SW 1271 (cell line): ENCODE measurements around the gene MIER2.
"Not testable (repeated sequence)": the region's sequence is repeated elsewhere in the genome, so short reads cannot be mapped to it uniquely, and the experiment has no call there.

Experiments
- DNase-seq, 2 experiments: peaks; one replicate each; lab custom pipeline; 2025; lab: John Stamatoyannopoulos, UW

Gene MIER2

DNA sequence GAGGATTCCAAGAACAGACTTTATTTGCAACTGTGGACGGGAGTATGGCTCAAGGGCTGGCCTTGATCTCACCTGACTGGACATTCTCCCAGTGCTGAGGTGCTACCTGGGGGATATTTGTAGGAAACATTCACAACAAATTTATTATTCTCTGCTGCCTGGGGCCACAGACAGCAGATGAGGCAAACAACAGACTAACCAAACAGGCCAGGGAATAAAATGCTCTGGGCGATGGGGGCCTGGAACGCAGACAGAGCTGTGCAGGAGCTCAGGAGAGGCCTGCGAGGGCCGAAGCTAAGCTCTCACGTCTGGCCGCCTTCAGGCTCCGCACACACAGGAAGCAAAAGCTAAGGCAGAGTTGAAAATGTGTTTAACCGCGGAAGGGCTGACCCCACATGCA is 61.2 kb downstream of the MIER2 start:
- DNase-seq = no peak

DNA sequence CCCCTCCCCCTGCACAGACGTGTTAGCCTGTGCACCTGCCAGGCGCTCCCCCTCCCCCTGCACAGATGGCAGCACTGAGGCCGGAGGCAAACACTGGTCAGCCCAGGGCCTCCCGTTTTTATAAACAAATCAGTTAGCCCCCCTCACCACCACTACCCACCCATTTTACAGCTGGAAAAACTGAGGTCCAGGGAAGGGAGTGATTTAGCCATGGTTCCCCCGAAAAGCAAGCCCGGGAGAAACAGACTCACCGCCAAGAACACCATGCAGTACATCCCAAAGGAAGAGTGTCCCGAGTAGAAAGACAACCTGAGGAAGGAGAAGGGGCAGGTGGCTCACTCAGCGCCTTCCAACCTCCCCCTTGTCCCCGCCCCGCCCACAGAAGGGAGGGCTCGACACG is 62.1 kb downstream of the MIER2 start:
- no peak for DNase-seq

DNA sequence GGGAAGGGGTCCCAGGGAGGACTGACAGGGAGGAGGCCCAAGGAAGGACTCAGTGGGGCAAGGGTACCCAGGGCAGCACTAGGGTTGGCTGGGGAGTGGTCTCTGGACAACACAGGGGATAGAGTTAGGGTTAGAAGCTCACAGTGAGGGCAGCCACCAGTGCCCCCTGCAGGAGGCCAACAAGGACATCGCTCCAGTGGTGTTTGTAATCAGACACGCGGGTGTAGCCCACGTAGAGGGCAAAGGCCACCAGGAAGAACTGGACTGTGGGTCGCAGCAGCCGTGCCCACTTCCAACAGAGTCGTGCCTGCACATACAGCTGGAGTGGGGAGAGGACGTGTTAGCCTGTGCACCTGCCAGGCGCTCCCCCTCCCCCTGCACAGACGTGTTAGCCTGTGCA is 62.6 kb downstream of the MIER2 start:
- DNase-seq = no peak

DNA sequence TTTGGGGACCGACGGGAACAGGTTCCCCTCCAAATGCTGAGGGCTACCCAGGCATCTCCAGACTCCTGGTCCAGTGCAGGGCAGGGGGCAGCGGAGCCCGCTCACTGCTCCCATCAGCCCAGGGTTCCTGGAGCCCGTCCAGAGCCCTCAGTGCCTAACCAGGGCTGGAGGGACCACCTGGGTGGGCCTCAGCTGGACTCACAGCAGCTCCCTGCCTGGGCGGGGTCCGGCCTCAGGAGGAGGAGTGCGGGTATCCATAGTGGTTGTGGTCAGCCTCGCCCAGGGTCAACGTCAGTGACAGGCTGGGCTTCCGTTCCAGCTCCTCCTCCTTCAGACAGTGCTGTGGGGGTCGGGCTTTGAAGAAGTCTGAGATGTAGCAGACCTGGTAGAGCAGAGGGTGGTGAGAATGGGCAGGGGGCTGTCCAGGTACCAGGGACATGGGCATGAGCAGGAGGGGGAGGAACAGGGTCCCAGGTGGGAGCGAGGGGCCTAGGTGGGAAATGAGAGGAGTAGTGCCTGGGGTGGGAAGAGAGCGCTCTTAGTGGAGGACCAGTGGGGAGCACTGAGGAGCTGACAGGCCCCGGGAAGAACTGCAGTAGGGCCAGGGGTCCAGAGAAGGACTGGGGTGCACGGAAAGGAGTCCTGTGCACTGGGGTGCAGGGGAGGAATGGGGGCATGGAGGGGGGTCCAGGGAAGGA is 63.3 kb downstream of the MIER2 start:
- no peak for DNase-seq

DNA sequence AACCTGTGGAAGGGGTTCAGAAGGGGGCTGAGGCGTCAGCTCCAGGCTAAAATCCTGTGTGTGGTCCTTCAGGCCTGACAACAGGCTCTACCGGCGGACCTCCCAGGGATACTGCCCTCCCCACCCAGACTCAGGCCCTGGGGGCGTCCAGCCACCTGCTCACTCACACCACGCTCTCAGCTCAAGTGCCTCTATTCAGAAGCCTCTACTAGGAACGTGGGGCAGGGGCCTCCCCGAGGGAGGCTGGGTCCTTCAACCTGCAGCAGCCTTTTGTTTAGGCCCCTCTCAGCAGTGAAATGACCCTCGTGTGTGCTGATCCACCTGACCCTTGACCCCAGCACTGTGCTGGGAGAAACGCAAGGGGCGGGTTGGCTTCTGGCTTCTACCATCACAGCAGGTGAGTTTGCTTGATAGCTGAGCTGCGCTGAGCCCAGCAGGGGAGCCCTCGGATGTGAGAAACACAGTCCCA is 64.0 kb downstream of the MIER2 start:
- DNase-seq = no peak

DNA sequence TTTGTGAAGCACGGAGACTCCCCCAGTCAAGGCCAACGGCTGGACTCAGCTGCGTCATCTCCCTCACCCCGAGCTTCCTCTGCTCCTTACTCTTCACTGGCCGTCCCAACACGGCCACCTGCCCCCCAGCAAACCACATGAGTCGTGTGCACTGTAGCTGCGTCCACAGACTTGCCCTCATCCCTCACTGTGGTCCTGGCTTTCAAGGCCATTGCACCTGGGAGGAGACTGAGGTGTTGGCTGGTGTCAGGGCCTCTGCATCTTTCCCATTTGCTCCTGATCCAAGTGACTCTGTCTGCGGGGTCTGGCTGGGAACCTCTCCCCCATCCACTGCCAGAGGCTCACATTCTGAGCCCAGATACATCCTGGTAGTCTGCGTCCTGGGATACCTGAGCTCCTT is 64.9 kb downstream of the MIER2 start:
- DNase-seq = no peak

DNA sequence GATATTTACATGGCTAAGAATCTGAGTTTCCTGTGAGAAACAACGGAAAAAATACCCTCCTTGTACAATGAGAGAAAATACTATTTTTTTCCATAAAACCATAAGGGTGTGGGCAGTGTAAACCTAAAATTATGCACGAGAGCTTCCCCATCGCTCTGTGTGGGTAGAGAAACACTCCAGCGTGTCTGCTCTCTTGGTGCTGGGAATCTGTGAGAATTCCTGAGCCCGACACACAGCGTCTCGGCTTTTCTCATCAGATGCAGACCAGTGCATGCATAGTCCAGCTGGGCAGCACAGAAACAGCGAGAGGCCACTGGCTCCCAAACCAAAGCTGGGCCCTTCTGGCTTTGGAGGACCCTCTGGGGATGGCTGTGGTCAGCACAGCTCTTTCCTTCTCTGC is 65.4 kb downstream of the MIER2 start:
- DNase-seq = no peak

DNA sequence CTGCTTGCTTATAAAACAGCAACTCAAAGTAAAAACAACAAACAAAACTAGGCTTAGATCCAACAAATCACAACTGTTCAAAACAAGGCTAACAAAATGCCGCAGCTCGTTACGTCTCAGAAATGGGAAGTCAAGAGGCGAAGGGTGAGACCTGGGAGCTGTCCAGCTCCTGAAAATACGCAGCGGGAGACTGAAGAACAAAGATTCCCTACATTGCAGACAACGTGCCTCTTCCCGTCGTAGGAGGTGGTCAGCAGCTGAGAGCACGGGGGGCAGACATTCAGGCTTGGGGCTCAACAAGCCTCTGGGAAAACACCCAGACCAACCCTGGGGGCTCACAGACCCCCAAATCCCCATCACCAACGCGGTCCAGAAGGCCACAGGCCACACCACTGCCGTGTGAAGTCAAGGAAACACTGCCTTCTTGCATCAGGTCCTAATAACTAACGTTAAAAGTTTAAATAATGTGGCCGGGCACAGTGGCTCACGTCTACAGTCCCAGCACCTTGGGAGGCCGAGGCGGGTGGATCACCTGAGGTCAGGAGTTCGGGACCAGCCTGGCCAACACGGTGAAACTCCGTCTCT is 66.9 kb downstream of the MIER2 start:
- DNase-seq = no peak

DNA sequence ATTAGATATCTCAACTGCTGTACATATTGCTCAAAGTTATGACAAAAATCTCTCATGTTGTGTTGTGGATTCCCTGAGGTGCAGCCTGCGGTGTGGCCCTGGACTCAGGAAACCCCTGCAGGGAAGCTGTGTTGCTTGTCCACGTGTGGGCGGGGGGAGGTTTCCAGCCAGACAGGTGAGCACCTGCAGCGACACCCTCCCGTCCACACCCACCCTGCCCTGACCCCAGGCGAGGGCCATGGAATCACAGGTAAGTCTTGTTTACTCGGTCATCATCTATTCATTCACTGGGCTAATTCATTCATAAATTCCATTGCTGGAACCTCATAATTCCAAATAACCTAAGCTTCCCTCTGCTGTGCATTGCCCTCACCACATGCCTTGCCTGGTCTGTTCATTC is 67.5 kb downstream of the MIER2 start:
- DNase-seq = no peak

DNA sequence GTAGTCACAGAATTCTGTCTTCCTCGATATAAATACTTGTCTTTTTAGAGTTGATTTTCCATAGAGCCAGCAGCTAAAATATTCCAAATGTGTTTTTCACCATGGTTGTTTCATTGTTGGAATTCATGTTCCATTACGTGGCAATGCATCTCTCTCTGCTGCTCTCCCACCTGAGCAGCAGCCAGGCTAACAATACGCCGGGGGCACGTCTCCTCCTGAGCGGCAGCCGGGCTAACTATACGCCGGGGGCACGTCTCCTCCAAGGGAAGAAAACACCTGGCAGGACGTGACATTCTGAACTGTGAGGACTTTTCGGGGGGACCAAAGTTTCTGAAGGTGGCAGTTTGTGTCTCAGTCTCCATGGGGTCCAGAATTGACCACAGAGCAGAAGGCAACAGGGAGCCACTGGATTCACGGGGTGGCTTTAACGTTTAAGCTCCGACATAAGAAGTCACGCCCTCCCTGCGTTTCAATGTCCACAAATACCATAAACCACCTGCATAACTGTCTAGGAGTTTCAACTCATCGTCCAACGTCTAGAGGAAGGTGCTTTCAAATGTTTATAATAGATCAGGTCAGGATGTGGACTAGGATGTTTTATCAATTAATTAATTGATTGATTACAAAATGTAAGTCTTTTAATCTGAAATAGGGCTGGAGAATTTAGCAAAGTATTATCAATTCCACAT is 68.5 kb downstream of the MIER2 start:
- no peak for DNase-seq

DNA sequence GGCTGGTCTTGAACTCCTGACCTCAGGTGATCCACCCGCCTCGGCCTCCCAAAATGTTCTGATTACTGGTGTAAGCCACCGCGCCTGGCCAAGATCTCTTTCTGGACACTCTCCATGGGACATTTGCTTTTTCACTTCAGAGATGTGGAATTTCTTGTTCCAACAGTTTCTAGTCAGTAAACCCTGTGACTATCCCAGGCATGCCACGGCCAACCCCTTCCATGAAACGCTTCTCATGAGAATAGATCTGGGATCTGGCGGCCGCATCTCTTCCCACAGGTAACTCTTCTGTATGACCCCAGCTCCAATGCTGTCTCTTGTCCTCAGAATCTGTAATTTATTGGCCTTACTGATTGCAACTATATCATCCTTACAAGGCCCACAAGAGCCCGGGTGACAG is 69.6 kb downstream of the MIER2 start:
- DNase-seq = no peak

DNA sequence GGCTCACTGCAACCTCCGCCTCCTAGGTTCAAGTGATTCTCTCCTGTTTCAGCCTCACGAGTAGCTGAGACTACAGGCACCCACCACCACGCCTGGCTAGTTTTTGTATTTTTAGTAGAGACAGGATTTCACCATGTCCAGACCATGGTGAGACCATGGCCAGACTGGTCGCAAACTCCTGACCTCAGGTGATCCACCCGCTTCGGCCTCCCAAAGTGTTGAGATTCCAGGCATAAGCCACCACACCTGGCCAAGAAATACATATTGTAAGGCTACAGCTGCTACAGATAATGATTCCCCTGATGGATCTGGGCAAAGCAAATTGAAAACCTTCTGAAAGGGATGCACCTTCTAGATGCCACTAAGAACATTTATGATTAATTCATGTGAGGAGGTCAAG is 71.2 kb downstream of the MIER2 start:
- no peak for DNase-seq

DNA sequence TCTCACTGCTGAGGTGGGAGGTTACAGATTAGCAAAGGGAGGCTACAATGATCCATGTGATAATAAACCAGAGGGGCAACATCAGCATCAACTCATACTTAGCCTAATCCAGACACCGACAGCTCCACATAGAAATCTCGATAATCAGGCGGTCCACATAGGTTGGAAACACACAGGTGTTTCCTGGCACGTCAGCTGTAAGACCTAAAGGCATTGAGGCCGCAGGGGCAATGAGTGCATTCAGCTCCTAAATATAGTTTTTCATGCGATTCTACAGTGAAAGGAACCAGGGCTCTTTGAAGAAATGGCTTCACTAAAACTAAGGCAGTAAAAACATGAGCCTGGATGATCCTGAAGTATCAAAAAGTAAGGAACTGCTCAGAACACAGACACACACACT is 72.7 kb downstream of the MIER2 start:
- DNase-seq = no peak

DNA sequence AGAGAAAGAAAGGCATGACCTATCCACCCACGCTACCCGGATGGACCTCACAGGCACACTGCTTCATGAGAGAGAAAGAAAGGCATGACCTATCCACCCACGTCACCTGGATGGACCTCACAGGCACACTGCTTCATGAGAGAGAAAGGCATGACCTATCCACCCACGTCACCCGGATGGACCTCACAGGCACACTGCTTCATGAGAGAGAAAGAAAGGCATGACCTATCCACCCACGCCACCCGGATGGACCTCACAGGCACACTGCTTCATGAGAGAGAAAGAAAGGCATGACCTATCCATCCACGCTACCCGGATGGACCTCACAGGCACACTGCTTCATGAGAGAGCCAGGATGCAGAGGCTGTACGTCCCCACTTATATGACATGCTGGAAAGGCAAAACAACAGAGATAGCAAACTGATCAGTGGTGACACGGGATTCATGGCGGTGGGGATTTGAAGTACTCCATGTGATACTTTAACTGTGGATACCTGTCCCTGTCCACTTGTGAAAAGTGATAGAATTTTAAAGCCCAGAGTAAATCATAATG is 73.8 kb downstream of the MIER2 start:
- not testable (repeated sequence) for DNase-seq

DNA sequence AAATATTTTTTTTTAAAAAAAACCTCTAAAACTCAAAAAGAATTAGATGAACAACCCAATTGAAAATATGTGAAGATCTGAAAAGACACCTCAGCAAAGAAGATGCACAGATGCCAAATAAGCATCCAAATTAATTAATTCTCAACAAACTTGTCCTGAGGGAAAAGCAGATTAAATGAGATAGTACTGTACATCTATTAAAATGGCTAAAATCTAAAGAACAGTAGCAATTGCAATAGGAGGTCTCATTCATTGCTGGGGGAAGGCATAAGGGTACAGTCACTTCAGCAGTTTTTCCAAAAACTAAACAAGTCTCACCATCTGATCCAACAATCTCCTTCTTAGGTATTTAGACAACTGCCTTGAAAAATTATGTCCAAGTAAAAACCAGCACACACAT is 75.4 kb downstream of the MIER2 start:
- no peak for DNase-seq

DNA sequence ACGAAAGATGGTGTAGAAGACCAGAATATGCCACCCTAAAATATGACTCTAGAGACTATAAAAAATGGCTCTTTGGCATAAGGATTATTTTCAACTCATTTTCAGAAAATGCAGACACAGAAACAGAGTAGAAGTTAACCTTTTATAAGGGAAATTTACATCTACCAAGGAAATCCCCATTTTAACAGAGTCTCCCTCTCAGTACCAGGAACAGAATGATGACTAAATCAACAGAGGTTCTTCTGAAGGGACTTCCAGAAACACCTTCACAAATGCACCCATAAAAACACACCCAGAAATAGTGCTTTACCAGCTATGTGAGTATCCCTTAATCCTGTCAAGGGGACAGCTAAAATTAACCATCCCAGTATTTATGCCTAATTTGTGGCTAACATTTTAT is 82.5 kb downstream of the MIER2 start:
- no peak for DNase-seq

DNA sequence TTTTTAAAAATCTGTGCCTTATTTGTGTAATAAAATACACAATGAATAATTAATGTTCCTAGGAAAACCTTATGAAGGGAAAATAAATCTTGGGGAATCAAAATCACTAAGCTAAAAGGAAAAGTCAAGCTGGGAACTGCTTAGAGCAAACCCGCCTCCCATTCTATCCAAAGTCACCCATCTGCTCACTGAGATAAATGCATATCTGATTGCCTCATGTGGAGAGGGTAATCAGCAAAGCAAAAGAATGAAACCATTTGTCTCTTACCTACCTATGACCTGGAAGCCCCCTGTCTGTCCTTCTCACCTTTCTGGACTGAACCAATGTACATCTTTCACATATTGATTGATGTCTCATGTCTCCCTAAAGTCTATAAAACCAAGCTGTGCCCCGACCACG is 87.8 kb downstream of the MIER2 start:
- not testable (repeated sequence) for DNase-seq
